Liver (tissue), 9 donors: ENCODE results near the gene SLC24A1. TPM values are rescaled to one million over a fixed set of nuclear protein-coding genes. Genes with fewer than 3 reads are reported as not detected.

Source experiments
- DNase-seq: peaks from one replicate; pipeline ENCODE4 v3.0.0-alpha.2; 2017; ENCODE audit warnings: low spot score
- H3K27ac ChIP-seq, 2 donors: one replicate each; pipeline ENCODE4 v1.7.0; 2013; ENCODE audit warnings: inconsistent platforms in 2 of 2, low read length in 2 of 2, control low read depth in 1 of 2, low read depth in 1 of 2, mild to moderate bottlenecking in 1 of 2
- H3K27me3 ChIP-seq, 4 donors: one replicate each; pipeline versions ENCODE4 v1.6.1 to v1.7.0; 2013; ENCODE audit warnings: low read length in 3 of 4, inconsistent platforms in 1 of 4, mild to moderate bottlenecking in 1 of 4, moderate library complexity in 1 of 4; ENCODE audit not compliant: control insufficient read depth in 4 of 4, insufficient read depth in 4 of 4
- H3K36me3 ChIP-seq, 4 donors: one replicate each; pipeline versions ENCODE4 v1.6.1 to v1.7.0; 2013; ENCODE audit warnings: low read length in 3 of 4, mild to moderate bottlenecking in 3 of 4, low read depth in 1 of 4, moderate library complexity in 1 of 4; ENCODE audit not compliant: control insufficient read depth in 4 of 4, insufficient read depth in 3 of 4
- H3K4me1 ChIP-seq, 4 donors: one replicate each; pipeline versions ENCODE4 v1.6.1 to v1.7.0; 2013; ENCODE audit warnings: low read length in 3 of 4, mild to moderate bottlenecking in 3 of 4, moderate library complexity in 1 of 4; ENCODE audit not compliant: control insufficient read depth in 4 of 4, insufficient read depth in 4 of 4
- H3K4me3 ChIP-seq, 3 donors: one replicate each; pipeline versions ENCODE4 v1.6.1 to v1.7.0; 2013; ENCODE audit warnings: low read length in 3 of 3, control low read depth in 1 of 3, low read depth in 1 of 3, mild to moderate bottlenecking in 1 of 3
- H3K9ac ChIP-seq, 2 donors: one replicate each; pipeline ENCODE4 v1.7.0; 2013; ENCODE audit warnings: low read length in 2 of 2, mild to moderate bottlenecking in 2 of 2, moderate library complexity in 2 of 2, control low read depth in 1 of 2, low read depth in 1 of 2
- H3K9me3 ChIP-seq, 4 donors: one replicate each; pipeline versions ENCODE4 v1.6.1 to v1.7.0; 2013; ENCODE audit warnings: low read length in 3 of 4; ENCODE audit not compliant: control insufficient read depth in 4 of 4
- EGR1 ChIP-seq, 2 donors: IDR thresholded peaks; 2 replicates each; pipeline ENCODE4 v1.6.1; 2016 to 2018; ENCODE audit warnings: antibody characterized with exemption in 2 of 2, low read depth in 2 of 2
- FOXA1 ChIP-seq: IDR thresholded peaks from 2 replicates; pipeline ENCODE4 v1.6.1; 2016; ENCODE audit warnings: antibody characterized with exemption
- FOXA2 ChIP-seq: IDR thresholded peaks from 2 replicates; pipeline ENCODE4 v1.6.1; 2016; ENCODE audit warnings: antibody characterized with exemption
- GABPA ChIP-seq, 2 donors: IDR thresholded peaks in 1 of 2; conservative IDR thresholded peaks in 1 of 2; 2 replicates each; pipeline ENCODE4 v1.6.1; 2016; ENCODE audit warnings: antibody characterized with exemption in 2 of 2, mild to moderate bottlenecking in 1 of 2, moderate library complexity in 1 of 2
- HNF4G ChIP-seq: IDR thresholded peaks from 2 replicates; pipeline ENCODE4 v1.6.1; 2016; ENCODE audit warnings: antibody characterized with exemption
- JUND ChIP-seq, 2 donors: IDR thresholded peaks; 2 replicates each; pipeline ENCODE4 v1.6.1; 2016; ENCODE audit warnings: antibody characterized with exemption in 2 of 2
- NR2F2 ChIP-seq: IDR thresholded peaks from 2 replicates; pipeline ENCODE4 v1.6.1; 2016; ENCODE audit warnings: antibody characterized with exemption
- RAD21 ChIP-seq, 2 donors: IDR thresholded peaks; 2 replicates each; pipeline ENCODE4 v1.6.1; 2016; ENCODE audit warnings: antibody characterized with exemption in 2 of 2, mild to moderate bottlenecking in 2 of 2
- RXRA ChIP-seq, 2 donors: IDR thresholded peaks; 2 replicates each; pipeline ENCODE4 v1.6.1; 2017 to 2018; ENCODE audit warnings: antibody characterized with exemption in 2 of 2, mild to moderate bottlenecking in 1 of 2
- SP1 ChIP-seq: IDR thresholded peaks from 2 replicates; pipeline ENCODE4 v1.6.1; 2018; ENCODE audit warnings: antibody characterized with exemption, mild to moderate bottlenecking
- WGBS: extraction: QIAGEN DNeasy Blood & Tissue Kit; methylation state at CpG from one replicate; pipeline ENCODE4 v1.1.7; 2013; 5-methylcytosine and 5-hydroxymethylcytosine counted together
- polyA plus RNA-seq, 2 donors: library from polyadenylated mRNA; stranded (reverse) in 1 of 2; unstranded in 1 of 2; fragments of 200-250 nt in 1 of 2; fragments of >200 nt in 1 of 2; fragmentation: Nextera tagmentation in 1 of 2; extraction: Ambion mirVana in 1 of 2; gene quantifications; one replicate each; pipeline versions ENCODE4 v1.2.1 to v1.2.3, GENCODE V29; 2013 to 2015
- total RNA-seq, 2 donors: library from RNA; depleted of rRNA; stranded (reverse); fragments of >200 nt; gene quantifications; one replicate each; pipeline ENCODE4 v1.2.3, GENCODE V29; 2014
- TF ChIP-seq, protein P1 (sequence below): IDR thresholded peaks from 2 replicates; pipeline ENCODE4 v1.6.1; 2016; ENCODE audit warnings: antibody characterized with exemption, mild to moderate bottlenecking
- TF ChIP-seq, protein P2 (sequence below): IDR thresholded peaks from 2 replicates; pipeline ENCODE4 v1.6.1; 2016; ENCODE audit warnings: antibody characterized with exemption
- TF ChIP-seq, protein P3 (sequence below): fragments of 150-350 bp; IDR thresholded peaks from 2 replicates; pipeline ENCODE4 v1.5.1; 2017; ENCODE audit warnings: improper control_type of control experiment, low read depth, low read length; ENCODE audit not compliant: missing input control
- donor health status: healthy.
- donor health status: healthy.
- donor health status: healthy.
- donor health status: healthy.
- donor health status: healthy.

SLC24A1 gene
- total and polyA plus RNA-seq, 4 donors: 1.8 to 3.3 (median 2.2) TPM

DNA sequence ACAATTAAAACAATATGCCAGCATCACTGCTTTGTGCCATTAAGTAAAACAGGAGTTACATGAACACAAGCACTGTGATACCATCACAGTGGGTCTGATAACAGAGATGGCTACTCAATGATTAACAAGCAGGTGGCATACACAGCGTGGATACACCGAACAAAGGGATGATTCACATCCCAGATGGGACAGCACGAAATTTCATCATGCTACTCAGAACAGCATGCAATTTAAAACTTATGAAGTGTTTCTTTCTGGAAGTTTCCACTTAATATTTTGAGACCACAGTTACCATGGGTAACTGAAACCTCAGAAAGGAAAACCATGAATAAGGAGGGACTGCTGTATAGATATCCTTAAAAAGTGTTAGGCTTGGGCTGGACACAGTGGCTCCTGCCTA is 44.5 kb downstream of the SLC24A1 start (continued):
- no peak for TF ChIP-seq HNF4G
- TF ChIP-seq, protein P1, sequence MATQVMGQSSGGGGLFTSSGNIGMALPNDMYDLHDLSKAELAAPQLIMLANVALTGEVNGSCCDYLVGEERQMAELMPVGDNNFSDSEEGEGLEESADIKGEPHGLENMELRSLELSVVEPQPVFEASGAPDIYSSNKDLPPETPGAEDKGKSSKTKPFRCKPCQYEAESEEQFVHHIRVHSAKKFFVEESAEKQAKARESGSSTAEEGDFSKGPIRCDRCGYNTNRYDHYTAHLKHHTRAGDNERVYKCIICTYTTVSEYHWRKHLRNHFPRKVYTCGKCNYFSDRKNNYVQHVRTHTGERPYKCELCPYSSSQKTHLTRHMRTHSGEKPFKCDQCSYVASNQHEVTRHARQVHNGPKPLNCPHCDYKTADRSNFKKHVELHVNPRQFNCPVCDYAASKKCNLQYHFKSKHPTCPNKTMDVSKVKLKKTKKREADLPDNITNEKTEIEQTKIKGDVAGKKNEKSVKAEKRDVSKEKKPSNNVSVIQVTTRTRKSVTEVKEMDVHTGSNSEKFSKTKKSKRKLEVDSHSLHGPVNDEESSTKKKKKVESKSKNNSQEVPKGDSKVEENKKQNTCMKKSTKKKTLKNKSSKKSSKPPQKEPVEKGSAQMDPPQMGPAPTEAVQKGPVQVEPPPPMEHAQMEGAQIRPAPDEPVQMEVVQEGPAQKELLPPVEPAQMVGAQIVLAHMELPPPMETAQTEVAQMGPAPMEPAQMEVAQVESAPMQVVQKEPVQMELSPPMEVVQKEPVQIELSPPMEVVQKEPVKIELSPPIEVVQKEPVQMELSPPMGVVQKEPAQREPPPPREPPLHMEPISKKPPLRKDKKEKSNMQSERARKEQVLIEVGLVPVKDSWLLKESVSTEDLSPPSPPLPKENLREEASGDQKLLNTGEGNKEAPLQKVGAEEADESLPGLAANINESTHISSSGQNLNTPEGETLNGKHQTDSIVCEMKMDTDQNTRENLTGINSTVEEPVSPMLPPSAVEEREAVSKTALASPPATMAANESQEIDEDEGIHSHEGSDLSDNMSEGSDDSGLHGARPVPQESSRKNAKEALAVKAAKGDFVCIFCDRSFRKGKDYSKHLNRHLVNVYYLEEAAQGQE: no peak

DNA sequence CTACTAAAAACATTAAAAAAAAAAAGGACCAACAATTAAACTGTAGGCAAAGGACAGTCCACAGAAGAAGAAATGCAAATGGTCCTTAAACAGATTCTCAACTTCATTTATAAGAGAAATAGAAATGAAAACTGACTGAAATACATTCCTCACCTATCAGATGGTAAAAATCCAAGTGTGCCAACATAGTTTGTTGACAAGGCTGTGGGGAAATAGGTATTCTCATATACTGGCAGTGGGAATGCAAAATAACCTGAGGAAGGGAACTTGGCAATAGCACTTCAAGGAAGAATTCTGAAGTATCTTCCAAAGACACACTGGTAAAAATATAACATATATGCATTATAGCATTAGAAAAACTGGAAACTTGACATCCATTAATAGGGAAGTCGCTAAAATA is 53.8 kb downstream of the SLC24A1 start:
- Histone ChIP-seq H3K9me3 (no peaks in the 10 kb centered on the region), H3K36me3 (peaks cover 4 to 31% (median 20%) of the 10 kb centered on the region in 4 donors), H3K9ac (no peak overlapping the region), H3K4me1 (no peaks in the 10 kb centered on the region), H3K27me3 (no peaks in the 10 kb centered on the region), H3K27ac (no peak overlapping the region), H3K4me3 (no peak overlapping the region)
- no peak for DNase-seq
- TF ChIP-seq GABPA (IDR thresholded peaks at IDR 0.05 in 1 of 2, conservative IDR thresholded peaks at IDR 0.05 in 1 of 2): no peak
- TF ChIP-seq, protein P2, sequence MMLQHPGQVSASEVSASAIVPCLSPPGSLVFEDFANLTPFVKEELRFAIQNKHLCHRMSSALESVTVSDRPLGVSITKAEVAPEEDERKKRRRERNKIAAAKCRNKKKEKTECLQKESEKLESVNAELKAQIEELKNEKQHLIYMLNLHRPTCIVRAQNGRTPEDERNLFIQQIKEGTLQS: no peak
- TF ChIP-seq, protein P1: no peak
- no peak for TF ChIP-seq EGR1 (IDR thresholded peaks at IDR 0.05; ENCODE audit: low read depth in 2 of 2)
- no peak for TF ChIP-seq FOXA2
- no peak for TF ChIP-seq JUND (IDR thresholded peaks at IDR 0.05)
- TF ChIP-seq SP1: no peak
- no peak for TF ChIP-seq RAD21 (IDR thresholded peaks at IDR 0.05)
- TF ChIP-seq FOXA1: no peak
- TF ChIP-seq, protein P3, sequence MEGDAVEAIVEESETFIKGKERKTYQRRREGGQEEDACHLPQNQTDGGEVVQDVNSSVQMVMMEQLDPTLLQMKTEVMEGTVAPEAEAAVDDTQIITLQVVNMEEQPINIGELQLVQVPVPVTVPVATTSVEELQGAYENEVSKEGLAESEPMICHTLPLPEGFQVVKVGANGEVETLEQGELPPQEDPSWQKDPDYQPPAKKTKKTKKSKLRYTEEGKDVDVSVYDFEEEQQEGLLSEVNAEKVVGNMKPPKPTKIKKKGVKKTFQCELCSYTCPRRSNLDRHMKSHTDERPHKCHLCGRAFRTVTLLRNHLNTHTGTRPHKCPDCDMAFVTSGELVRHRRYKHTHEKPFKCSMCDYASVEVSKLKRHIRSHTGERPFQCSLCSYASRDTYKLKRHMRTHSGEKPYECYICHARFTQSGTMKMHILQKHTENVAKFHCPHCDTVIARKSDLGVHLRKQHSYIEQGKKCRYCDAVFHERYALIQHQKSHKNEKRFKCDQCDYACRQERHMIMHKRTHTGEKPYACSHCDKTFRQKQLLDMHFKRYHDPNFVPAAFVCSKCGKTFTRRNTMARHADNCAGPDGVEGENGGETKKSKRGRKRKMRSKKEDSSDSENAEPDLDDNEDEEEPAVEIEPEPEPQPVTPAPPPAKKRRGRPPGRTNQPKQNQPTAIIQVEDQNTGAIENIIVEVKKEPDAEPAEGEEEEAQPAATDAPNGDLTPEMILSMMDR: no peak
- no peak for TF ChIP-seq NR2F2
- TF ChIP-seq RXRA (IDR thresholded peaks at IDR 0.05): no peak
- TF ChIP-seq HNF4G: no peak
- 90% methylated on average over 1 of the region's 1 CpG for WGBS
